SK-N-SH (cell line): Measurements from ENCODE around the gene TCEAL7. TPM values are rescaled to one million over a fixed set of nuclear protein-coding genes. Genes with fewer than 3 reads are reported as not detected.

ENCODE experiments used
- CTCF ChIA-PET: fragments of 300-600, 350-600 bp; formaldehyde crosslinking; extraction: SDS; loops from one replicate; lab custom pipeline; 2021; lab: Yijun Ruan, JAX
- POLR2A ChIA-PET: fragments of 350-600 bp; sonication (Branson Sonifier 250); formaldehyde crosslinking; extraction: SDS; loops from one replicate; lab custom pipeline; 2020; ENCODE audit warnings: antibody characterized with exemption, inconsistent platforms; lab: Yijun Ruan, JAX
- DNase-seq: peaks from one replicate; pipeline ENCODE4 v3.0.0; 2012
- H2AFZ ChIP-seq: fragments of 200-600 bp; sonication (generic); 2 replicates; pipeline ENCODE4 v1.8.1; 2016; ENCODE audit warnings: antibody characterized with exemption, mild to moderate bottlenecking, low read depth
- H3F3A ChIP-seq: fragments of 200-600 bp; sonication (generic); replicated peaks from 2 replicates; pipeline ENCODE3; 2016; ENCODE audit warnings: antibody characterized with exemption, mild to moderate bottlenecking; ENCODE audit not compliant: insufficient read depth
- H3K27ac ChIP-seq, 2 experiments: fragments of 200-500 bp in 1 of 2; fragments of 200-600 bp in 1 of 2; sonication (Bioruptor generic) in 1 of 2; sonication (generic), shearing (Covaris generic) in 1 of 2; 2 replicates each; pipeline versions ENCODE4 v1.5.1 to v1.6.1; 2014 to 2016; ENCODE audit warnings: low read depth in 2 of 2, inconsistent platforms in 1 of 2, low read length in 1 of 2, mild to moderate bottlenecking in 1 of 2, mixed read lengths in 1 of 2
- H3K27me3 ChIP-seq: fragments of 200-600 bp; sonication (generic), shearing (Covaris generic); 2 replicates; pipeline ENCODE4 v1.6.1; 2016; ENCODE audit warnings: mixed run types; ENCODE audit not compliant: insufficient read depth
- H3K36me3 ChIP-seq, 2 experiments: fragments of 200-500 bp in 1 of 2; fragments of 200-600 bp in 1 of 2; sonication (Bioruptor generic) in 1 of 2; sonication (generic) in 1 of 2; replicated peaks in 1 of 2; 2 replicates each; pipeline versions ENCODE3 to v1.5.1; 2014 to 2016; ENCODE audit warnings: low read length in 1 of 2, mild to moderate bottlenecking in 1 of 2; ENCODE audit not compliant: insufficient read depth in 2 of 2, control insufficient read depth in 1 of 2
- H3K4me1 ChIP-seq, 2 experiments: fragments of 200-500 bp in 1 of 2; fragments of 200-600 bp in 1 of 2; sonication (Bioruptor generic) in 1 of 2; sonication (generic), shearing (Covaris generic) in 1 of 2; 2 replicates each; pipeline versions ENCODE4 v1.5.1 to v1.6.1; 2014 to 2016; ENCODE audit warnings: low read depth in 1 of 2, low read length in 1 of 2, mixed run types in 1 of 2; ENCODE audit not compliant: insufficient read depth in 2 of 2, control insufficient read depth in 1 of 2
- H3K4me2 ChIP-seq: fragments of 200-600 bp; sonication (generic), shearing (Covaris generic); 2 replicates; pipeline ENCODE4 v1.6.1; 2017; ENCODE audit warnings: mixed run types
- H3K4me3 ChIP-seq, 2 experiments: fragments of 200-500 bp in 1 of 2; fragments of 200-600 bp in 1 of 2; sonication (Bioruptor generic) in 1 of 2; sonication (generic), shearing (Covaris generic) in 1 of 2; 2 replicates each; pipeline versions ENCODE4 v1.5.1 to v1.8.1; 2014 to 2016; ENCODE audit warnings: low read depth in 2 of 2, inconsistent platforms in 1 of 2, low read length in 1 of 2, mild to moderate bottlenecking in 1 of 2, mixed read lengths in 1 of 2, moderate library complexity in 1 of 2
- H3K79me2 ChIP-seq: fragments of 200-600 bp; sonication (generic); 2 replicates; pipeline ENCODE4 v1.8.1; 2017; ENCODE audit warnings: mild to moderate bottlenecking; ENCODE audit not compliant: insufficient read depth
- H3K9ac ChIP-seq: fragments of 200-600 bp; sonication (generic); 2 replicates; pipeline ENCODE4 v1.6.1; 2017; ENCODE audit warnings: mixed run types
- H3K9me2 ChIP-seq: fragments of 200-600 bp; sonication (generic); 2 replicates; pipeline ENCODE4 v1.6.1; 2017; ENCODE audit warnings: mixed run types
- H3K9me3 ChIP-seq: fragments of 200-600 bp; sonication (generic); 2 replicates; pipeline ENCODE4 v1.6.1; 2017; ENCODE audit warnings: mixed run types, mild to moderate bottlenecking, moderate library complexity
- H4K20me1 ChIP-seq: fragments of 200-600 bp; sonication (generic); 2 replicates; pipeline ENCODE4 v1.6.1; 2017; ENCODE audit warnings: mild to moderate bottlenecking, mixed run types; ENCODE audit not compliant: insufficient read depth
- EZH2phosphoT487 ChIP-seq: fragments of 200-600 bp; sonication (generic); IDR thresholded peaks from 2 replicates; pipeline ENCODE4 v1.6.1; 2017; ENCODE audit warnings: low read depth, mixed run types, mild to moderate bottlenecking, antibody characterized with exemption, moderate library complexity, borderline replicate concordance
- GATA2 ChIP-seq: sonication (generic); formaldehyde crosslinking; IDR thresholded peaks from 2 replicates; pipeline ENCODE4 v1.5.0; 2020; ENCODE audit warnings: mild to moderate bottlenecking, missing genetic modification reagents
- MXI1 ChIP-seq: IDR thresholded peaks from 2 replicates; pipeline ENCODE4 v1.6.1; 2012; ENCODE audit warnings: mild to moderate bottlenecking, low read depth, low read length, improper control_type of control experiment
- NFIC ChIP-seq: IDR thresholded peaks from 2 replicates; pipeline ENCODE4 v1.4.0; 2012; ENCODE audit warnings: borderline replicate concordance
- NRF1 ChIP-seq: IDR thresholded peaks from 2 replicates; pipeline ENCODE4 v1.6.1; 2012; ENCODE audit warnings: low read depth, mild to moderate bottlenecking, low read length
- RCOR1 ChIP-seq: fragments of 150-350 bp; IDR thresholded peaks from 2 replicates; pipeline ENCODE4 v1.6.1; 2017; ENCODE audit warnings: antibody characterized with exemption, low read length
- RXRA ChIP-seq: IDR thresholded peaks from 2 replicates; pipeline ENCODE4 v1.4.0; 2012; ENCODE audit warnings: low read depth, mild to moderate bottlenecking, borderline replicate concordance
- TAF1 ChIP-seq: IDR thresholded peaks from 2 replicates; pipeline ENCODE4 v1.6.1; 2012; ENCODE audit warnings: low read depth, mild to moderate bottlenecking, low read length, moderate library complexity, borderline replicate concordance
- TEAD4 ChIP-seq: IDR thresholded peaks from 2 replicates; pipeline ENCODE4 v1.4.0; 2012; ENCODE audit warnings: mild to moderate bottlenecking, borderline replicate concordance; ENCODE audit not compliant: insufficient read depth
- USF2 ChIP-seq: fragments of 150-350 bp; IDR thresholded peaks from 2 replicates; pipeline ENCODE4 v1.6.1; 2017; ENCODE audit warnings: antibody characterized with exemption, low read length, low read depth, borderline replicate concordance
- YY1 ChIP-seq: IDR thresholded peaks from 2 replicates; pipeline ENCODE4 v1.4.0; 2012; ENCODE audit warnings: low read depth, mild to moderate bottlenecking
- WGBS: methylation state at CpG from one replicate; pipeline ENCODE4 v1.1.6; 2017; ENCODE audit warnings: low lambda C conversion rate; 5-methylcytosine and 5-hydroxymethylcytosine counted together
- polyA plus RNA-seq, 3 experiments: library from polyadenylated mRNA; depleted of rRNA; stranded (reverse); fragments of >200 nt; gene quantifications; 2 replicates each; pipeline ENCODE4 v1.2.3, GENCODE V29; 2012
- TF ChIP-seq, protein P1 (sequence below): fragments of 200-600 bp; sonication (generic); IDR thresholded peaks from 2 replicates; pipeline ENCODE4 v1.6.1; 2017; ENCODE audit warnings: antibody characterized with exemption, mild to moderate bottlenecking, moderate library complexity

Gene TCEAL7
- polyA plus RNA-seq, 1 of the 3 experiments (the other 2 are of a cell fraction), result 20.2 TPM

DNA sequence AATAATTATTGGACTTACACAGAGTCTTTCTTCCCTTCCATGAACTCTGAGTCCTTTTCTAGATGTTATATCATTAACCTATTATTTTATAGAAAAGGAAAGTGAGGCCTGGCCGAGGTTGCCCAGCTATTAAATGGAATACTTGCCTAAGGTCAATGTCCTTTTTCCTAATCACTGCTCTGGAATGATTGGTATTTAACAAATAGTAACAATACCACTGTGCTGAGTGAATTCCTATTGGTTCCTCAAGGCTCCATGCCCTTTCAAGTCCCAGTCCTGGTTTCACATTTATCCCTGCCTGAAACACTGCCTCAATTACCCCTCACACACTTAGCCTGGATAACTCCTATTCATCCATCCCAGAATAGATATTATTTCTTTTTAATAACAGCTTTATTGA is 32.4 kb downstream of the TCEAL7 start:
- Histone ChIP-seq H3K36me3 (peaks cover 7 to 9% of the 10 kb centered on the region in 2 experiments), H3K4me2 (no peak overlapping the region), H3K79me2 (peaks cover 10% of the 10 kb centered on the region), H3K9me3 (no peaks in the 10 kb centered on the region), H3K9me2 (no peaks in the 10 kb centered on the region), H3K4me1 (peaks cover 0 to 3% of the 10 kb centered on the region in 2 experiments; a peak in 2 of 4 replicates), H3K27ac (no peak overlapping the region), H4K20me1 (no peaks in the 10 kb centered on the region), H3F3A (no peaks in the 10 kb centered on the region)
- WGBS, result 14% methylated on average over 1 of the region's 1 CpG
- ChIA-PET POLR2A (no interaction called here), CTCF (no interaction called here)
- no peak for TF ChIP-seq RCOR1
- TF ChIP-seq TEAD4, result 0 out of 2 replicates have a peak, but pooled peaks have one; percentile 16
- TF ChIP-seq, all 33 proteins: peak for 1
- no peak overlapping the region for H3K4me3 ChIP-seq
- no peak overlapping the region for H3K9ac ChIP-seq
- no peaks in the 10 kb centered on the region for H3K27me3 ChIP-seq
- H2AFZ ChIP-seq, result no peak overlapping the region
- DNase-seq, result no peak

- CTCF ChIA-PET, result no interaction called here
Measured at GRCh38 chrX:103363046-103363445, 33.0 kb downstream of the TCEAL7 start.

GRCh38 chrX:103367502-103367901 is 37.5 kb downstream of the TCEAL7 start:
- no peak for DNase-seq
- no peaks in the 10 kb centered on the region for H3K79me2 ChIP-seq
- no peaks in the 10 kb centered on the region for H3F3A ChIP-seq
- H3K4me2 ChIP-seq, result no peak overlapping the region
- H4K20me1 ChIP-seq, result no peaks in the 10 kb centered on the region
- H3K9me2 ChIP-seq, result no peaks in the 10 kb centered on the region
- H3K27me3 ChIP-seq, result no peaks in the 10 kb centered on the region
- CTCF ChIA-PET, result interaction anchor here (1.7 kb wide), 1 partner anchor 24 kb away, joined by 5 read pairs; no protein-coding TSS in a partner anchor
- H3K36me3 ChIP-seq, result no peaks in the 10 kb centered on the region
- TF ChIP-seq NFIC, result no peak
- no peak for TF ChIP-seq USF2
- TF ChIP-seq MXI1, result no peak
- TF ChIP-seq YY1, result no peak
- TF ChIP-seq, protein P1, sequence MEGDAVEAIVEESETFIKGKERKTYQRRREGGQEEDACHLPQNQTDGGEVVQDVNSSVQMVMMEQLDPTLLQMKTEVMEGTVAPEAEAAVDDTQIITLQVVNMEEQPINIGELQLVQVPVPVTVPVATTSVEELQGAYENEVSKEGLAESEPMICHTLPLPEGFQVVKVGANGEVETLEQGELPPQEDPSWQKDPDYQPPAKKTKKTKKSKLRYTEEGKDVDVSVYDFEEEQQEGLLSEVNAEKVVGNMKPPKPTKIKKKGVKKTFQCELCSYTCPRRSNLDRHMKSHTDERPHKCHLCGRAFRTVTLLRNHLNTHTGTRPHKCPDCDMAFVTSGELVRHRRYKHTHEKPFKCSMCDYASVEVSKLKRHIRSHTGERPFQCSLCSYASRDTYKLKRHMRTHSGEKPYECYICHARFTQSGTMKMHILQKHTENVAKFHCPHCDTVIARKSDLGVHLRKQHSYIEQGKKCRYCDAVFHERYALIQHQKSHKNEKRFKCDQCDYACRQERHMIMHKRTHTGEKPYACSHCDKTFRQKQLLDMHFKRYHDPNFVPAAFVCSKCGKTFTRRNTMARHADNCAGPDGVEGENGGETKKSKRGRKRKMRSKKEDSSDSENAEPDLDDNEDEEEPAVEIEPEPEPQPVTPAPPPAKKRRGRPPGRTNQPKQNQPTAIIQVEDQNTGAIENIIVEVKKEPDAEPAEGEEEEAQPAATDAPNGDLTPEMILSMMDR, result no peak
- 71% methylated on average over 1 of the region's 1 CpG for WGBS
- no peak overlapping the region for H3K9ac ChIP-seq
- no peak overlapping the region for H2AFZ ChIP-seq
- POLR2A ChIA-PET, result no interaction called here
- H3K27ac ChIP-seq, result no peak overlapping the region
- H3K4me3 ChIP-seq, result no peak overlapping the region
- H3K9me3 ChIP-seq, result no peaks in the 10 kb centered on the region
- H3K4me1 ChIP-seq, result no peaks in the 10 kb centered on the region

More at GRCh38 chrX:103363046-103363445, 33.0 kb downstream of the TCEAL7 start:
- no peak for DNase-seq
- Histone ChIP-seq H3F3A (no peaks in the 10 kb centered on the region), H3K9ac (no peak overlapping the region), H3K79me2 (peaks cover 4% of the 10 kb centered on the region), H3K27ac (no peak overlapping the region), H2AFZ (no peak overlapping the region), H3K9me3 (no peaks in the 10 kb centered on the region), H3K27me3 (no peaks in the 10 kb centered on the region), H3K36me3 (peaks cover 4% of the 10 kb centered on the region in 2 experiments), H4K20me1 (no peaks in the 10 kb centered on the region), H3K4me3 (no peak overlapping the region), H3K9me2 (no peaks in the 10 kb centered on the region), H3K4me1 (peaks cover 0 to 3% of the 10 kb centered on the region in 2 experiments; a peak in 2 of 4 replicates), H3K4me2 (no peak overlapping the region)
- POLR2A ChIA-PET, result no interaction called here
- 51% methylated on average over 2 of the region's 2 CpGs for WGBS
- TF ChIP-seq GATA2 (CRISPR knock-in tag), result no peak
- no peak for TF ChIP-seq TEAD4
- no peak for TF ChIP-seq TAF1
- TF ChIP-seq RXRA, result no peak
- no peak for TF ChIP-seq NRF1
- no peak for TF ChIP-seq EZH2phosphoT487
